Stromal cell of bone marrow (primary cell): Measurements from ENCODE around the gene DVL2.
"Not testable (repeated sequence)": the region's sequence is repeated elsewhere in the genome, so short reads cannot be mapped to it uniquely, and the experiment has no call there.

Source experiments
- DNase-seq: peaks from one replicate; pipeline ENCODE4 v3.0.0-alpha.2; 2012; ENCODE audit warnings: low read depth

Gene DVL2

DNA sequence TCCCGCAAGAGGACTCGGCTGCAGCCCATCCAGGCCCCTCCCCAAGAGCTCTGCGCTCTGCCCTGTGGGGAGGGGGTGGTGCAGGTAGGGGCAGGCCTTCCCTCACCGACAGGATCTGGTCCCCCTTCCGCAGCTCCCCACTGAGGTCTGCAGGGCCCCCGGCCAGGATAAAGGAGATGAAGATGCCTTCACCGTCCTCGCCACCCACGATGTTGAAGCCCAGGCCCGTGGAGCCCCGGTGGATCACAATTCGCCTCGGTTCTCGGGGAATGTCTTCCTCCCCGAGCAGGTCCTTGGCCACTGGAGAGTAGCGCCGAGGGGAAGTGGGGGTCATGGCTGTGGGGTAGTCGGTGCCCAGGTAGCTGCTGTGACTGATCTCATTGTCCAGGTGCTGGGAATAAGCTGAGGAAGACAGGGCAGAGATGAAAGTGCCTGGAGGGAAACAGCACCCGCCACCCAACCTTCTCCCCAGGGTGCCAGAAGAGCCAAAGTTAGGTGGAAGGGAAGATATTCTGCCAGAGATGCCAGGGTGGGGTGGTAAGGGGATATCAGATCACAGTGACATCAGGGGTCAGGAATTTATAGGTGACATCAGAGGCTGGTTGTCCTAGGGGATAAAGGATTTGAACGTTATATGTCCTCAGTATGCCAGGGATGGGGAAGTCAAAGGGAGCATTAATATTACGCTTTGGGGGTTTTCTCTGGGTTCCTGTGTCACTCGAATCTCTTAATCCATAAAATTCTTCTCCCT is 37.5 kb downstream of the DVL2 start:
- no peak for DNase-seq

DNA sequence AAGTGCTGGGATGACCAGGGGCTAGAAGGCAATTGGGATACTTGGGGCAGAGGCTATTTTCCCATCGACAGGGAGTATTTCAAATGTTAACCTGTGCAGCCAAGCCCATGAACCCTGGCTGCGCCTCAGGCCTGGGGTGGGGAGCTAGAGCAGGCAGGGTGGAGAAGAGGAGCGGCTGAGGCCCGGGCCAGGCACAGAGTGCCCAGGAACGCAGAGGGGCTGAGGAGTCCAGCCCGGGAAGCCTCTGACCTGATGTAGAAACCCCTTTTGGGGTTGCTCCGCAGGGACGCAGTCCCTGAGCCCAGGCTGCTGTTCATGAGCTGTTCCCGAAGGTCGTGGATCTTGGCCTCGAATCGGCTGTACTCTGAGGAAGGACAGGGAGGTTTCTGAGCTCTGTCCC is 38.3 kb downstream of the DVL2 start:
- no peak for DNase-seq

DNA sequence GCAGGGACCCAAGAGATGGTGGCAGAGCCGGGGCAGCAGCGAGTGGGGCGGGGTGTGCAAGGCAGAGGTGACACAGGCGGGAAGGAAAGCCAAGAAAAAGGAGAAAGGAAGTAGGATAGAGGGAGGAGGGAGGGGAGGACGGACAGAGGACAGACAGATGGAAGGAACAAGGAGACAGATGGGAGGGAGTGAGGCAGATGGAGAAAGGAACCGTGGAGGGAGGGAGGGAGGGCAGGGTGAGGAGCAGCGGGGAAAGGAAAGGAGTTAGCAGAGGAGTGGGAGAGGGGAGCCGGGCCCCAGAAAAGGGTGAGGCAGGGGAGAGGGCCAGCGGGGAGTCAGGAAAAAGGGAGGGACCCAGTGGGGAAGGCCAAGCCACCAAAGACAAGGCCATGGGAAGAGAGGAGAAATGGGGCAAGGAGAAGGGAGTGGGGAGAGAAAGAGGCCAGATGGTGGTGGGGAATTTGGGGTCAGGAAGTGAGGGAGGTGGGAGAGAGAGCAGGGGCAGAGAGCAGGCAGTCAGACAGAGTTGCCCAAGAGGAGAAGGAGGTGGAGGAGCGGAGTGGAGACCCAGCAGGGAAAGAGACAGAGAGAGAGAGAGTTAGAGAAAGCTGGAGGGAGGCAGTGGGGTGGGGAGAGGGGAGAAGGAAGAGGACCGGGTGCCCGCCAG is 41.9 kb downstream of the DVL2 start:
- DNase-seq = no peak

DNA sequence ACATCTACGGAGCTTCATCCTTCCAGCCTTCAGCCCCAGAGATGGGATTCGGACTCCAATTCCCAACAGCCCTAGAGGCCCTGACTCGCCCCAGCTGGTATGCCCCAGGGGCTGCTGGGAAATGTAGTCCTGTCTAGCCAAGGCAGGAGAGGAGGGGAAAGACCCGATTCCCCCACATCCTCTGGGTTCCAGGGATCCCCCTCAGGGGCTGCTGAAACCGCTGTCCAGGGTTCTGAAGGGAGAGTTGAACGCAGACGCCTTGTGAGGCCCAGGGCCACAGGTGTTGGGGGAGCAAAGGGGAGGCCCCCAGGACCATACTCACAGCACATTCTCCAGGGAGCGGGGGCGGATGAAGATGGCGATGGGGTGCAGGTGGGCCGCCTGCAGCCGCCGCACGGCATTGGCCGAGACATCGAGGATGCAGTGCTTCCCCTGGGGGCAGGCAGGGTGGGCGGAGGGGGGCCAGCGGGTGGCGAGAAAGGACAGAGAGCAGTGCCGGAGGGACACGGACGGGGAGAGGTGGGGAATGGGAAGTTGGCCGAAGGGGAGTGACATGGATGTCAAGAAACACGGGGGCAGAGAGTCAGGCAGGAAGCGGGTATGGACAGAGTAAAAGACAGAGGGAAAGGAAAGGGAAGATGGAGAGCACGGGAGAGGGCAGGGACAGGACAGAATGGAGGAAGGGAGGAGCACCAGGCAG is 42.6 kb downstream of the DVL2 start:
- DNase-seq = no peak

DNA sequence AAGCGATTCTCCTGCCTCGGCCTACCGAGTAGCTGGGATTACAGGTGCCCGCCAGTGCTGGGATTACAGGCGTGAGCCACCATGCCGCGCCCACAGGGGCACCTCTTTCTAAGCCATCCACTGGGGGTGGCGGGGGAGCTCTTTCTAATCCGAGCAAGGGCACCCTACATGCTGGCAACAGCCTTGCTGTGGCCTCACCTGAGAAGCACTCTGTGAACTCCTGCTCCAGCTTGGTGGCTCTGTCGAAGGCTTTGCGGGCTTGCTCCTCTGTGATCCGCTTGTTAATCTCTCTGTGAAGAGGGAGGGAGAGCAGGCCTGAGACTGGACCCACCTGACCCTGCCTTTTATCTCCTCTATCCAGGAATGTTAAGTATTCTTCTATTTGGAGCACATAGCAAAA is 43.2 kb downstream of the DVL2 start:
- DNase-seq = no peak

DNA sequence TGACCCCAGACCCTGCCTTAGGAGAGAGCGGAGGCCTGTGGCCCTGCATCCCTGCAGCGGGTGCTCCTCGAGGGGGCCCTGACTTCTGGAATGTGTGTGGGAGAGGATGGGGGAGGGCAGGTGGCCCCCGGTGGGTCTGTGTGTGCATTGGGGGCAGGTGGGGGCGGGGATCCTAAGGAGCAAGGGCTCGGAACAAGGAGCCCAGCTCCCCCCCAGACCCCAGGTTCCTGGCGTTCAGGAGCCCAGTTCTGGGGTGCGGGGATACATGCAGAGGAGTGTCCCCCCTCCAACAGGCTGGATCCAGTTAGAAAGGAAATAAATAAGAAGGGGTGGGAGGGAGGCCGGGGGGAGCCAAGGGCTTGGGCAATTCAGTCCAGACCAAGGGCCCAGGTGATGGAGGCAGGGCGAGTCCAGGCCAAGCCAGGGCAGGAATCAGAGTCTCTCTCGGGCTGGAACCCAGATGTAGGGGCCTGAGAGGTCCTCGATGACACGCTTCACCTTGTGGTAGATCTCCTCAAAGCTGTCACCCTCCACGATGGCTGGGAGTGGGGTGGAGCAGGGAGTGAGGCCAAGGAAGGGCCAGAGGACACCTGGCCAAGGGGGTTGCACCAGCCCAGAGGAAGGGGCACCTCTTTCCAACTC is 43.9 kb downstream of the DVL2 start:
- no peak for DNase-seq

DNA sequence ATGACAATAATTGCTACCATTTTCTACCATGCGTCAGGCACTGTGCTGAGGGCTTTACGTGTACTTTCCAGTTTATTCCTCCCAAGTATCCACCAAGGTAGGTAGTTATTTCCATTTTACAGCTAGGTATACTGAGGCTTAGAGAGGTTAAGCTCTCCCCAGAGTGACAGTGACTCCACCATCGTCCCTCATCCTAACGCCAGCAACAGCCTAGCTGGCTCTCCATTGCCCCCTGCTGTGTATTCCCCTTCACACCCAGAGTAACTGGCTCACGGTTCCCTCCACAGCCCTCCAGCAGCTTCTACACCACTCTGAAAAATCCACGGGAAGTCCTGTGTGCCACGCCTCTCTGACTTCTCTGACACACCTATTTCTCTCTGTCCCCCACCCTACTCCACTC is 48.1 kb downstream of the DVL2 start:
- DNase-seq = no peak

DNA sequence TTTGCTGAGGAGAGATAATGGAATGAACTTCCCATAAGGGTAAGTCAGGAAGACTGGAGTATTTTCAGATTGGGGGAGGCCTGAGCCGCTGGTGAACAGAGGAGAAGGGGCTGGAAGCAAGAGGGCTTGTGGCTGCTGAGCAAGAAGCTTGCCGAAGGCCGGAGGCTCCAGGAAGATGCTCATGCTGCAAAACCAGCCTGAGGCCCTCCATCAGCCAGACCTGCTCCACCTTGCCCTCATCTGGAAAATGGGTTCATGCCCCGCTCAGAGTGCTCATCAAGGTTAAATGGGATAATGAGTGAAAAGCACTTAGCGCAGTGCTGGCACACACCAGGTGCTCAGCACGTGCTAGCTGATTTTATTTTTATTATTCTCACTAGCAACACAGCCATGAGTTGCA is 49.7 kb downstream of the DVL2 start:
- no peak for DNase-seq

DNA sequence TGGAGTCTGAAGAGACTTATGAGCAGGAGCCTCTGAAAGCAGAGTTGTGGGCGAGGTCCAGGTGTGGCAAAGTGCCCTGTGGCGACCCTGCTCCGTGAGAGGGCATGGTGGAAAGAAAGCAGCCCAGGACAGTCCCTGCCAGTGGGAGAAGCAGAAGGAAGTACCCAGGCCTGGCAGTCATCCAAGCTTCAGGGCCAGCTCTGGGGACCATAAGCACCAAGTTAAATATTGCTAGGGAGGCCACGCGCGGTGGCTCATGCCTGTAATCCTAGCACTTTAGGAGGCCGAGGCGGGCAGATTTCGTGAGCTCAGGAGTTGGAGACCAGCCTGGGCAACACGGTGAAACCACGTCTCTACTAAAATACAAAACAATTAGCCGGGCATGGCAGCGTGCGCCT is 50.2 kb downstream of the DVL2 start:
- no peak for DNase-seq

DNA sequence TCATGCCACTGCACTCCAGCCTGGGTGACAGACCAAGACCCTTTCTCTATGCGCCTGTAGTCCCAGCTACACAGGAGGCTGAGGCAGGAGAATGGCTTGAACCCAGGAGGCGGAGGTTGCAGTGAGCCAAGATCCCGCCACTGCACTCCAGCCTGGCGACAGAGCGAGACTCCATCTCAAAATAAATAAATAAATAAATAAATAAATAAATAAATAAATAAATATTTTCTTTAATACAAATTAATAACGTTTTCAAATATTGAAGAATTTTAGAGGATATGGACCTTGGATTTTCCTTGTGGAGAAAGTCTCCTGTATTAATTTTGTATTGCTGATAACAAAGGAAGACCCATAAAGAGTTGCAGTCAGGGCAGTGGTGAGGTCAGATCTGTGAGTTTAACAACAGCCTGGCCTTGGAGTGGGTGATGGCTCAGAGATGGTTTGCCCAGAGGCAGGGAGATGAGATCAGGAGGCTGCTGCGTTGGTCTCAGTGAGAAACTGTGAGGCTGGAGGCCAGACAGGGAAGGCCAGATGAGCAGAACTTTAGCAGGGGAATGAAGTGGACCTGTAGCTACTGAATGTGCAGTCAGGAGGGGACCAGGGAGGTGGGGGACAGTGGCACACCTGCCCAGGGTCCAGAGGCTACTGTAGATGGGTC is 50.8 kb downstream of the DVL2 start:
- no peak for DNase-seq

DNA sequence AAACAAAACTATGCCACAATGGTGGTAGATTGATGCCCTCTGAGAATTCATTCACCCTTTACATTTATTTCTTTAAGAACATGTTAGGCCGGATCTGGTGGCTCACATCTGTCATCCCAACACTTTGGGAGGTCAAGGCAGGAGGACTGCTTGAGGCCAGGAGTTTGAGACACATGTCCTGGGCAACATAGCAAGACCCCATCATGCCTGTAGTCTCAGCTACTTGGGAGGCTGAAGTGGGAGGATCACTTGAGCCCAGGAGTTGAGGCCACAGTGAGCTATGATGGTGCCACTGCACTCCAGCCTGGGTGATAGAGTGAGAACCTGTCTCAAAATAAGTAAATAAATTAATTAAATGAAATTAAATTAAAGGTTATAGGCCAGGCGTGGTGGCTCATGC is 52.2 kb downstream of the DVL2 start:
- not testable (repeated sequence) for DNase-seq

DNA sequence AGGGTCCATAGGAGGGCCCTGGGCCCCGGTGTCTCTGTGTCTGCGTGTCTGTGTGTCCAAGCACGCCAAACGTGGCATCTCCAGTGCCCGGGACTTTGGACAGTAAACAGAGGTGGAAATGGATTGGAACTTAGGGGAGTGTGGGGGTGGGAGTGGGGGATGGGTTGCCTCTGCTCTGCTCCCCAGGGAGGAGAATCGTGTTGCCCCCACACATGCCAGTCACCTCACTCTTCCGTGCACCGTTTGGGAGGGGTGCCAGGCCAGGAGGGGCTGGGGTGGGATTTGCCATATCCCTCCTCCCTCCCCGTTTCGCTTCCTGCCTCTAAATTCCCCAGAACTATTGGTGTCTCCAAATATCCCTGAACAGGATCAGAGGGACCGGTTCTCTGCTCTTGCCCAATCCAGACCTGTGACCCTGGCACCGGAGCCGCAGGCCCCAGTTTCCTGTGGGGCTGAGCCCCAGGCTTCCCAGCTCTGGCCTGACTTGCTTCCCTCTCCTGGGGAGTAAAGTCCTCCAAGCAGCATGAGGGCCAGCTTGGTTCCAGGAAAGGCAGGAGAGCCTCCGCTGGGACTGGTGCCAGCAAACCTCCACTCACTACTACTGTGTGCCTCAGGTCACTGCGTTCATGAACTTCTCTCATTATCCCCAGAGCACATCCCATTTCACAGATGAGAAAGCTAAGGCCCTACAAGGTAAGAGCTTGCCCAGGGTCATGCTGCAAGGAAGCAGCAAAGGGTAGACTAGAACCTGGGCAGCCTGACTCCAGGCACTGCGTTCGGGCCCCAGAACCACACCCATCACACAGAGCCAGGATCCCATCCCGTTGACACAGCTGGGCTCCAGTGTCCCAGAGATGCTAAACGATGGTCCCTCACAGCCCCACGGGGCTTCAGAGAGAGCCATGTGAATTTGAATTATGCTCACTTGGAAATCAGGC is 54.7 kb downstream of the DVL2 start, which contains the start of gene ASGR1:
Gene ASGR1, minus strand, starts transcription at position 54 of the 938 bp plus-strand sequence. CDS start 807 bp downstream, outside the sequence.
- DNase-seq = no peak

DNA sequence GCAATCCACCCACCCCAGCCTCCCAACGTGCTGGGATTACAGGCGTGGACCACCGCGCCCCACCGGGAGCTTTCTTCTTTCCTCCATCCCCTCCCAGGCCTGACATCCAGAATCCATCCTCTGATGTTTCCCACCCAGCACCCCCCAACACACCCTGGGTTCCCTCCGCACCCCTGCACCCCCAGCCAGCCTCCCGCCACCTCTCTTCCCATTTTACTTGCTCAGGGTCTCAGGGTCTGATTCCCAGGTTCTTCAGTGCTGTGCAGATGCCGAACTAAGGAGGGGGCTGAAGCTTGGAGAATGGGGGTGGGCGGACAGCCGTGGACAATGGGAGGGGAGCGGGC is 55.4 kb downstream of the DVL2 start:
- DNase-seq = no peak

DNA sequence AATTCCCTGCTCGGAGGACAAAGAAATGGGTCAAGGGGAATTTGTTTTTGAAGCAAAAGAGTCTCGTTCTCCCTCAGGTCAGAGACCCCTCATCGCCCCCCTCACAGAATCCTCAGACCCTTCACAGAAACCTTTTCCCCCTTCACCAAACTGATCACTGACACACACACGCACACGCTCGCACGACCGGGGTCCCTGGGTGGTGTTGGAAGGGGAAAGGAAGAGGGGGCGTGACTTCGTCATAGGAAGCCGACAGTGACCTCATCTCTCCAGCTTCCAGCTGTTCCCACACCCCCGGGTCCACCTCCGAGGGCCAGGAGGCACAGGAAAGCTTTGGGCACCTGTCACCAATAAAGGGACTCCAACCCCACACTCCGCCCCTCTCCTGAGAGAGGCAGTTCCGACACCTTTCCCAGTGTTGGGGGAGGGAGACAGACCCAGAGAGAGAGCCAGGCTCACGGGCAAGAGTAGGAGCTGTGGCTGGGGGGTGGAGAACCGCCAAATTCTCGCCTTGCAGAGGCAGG is 56.3 kb downstream of the DVL2 start:
- no peak for DNase-seq

DNA sequence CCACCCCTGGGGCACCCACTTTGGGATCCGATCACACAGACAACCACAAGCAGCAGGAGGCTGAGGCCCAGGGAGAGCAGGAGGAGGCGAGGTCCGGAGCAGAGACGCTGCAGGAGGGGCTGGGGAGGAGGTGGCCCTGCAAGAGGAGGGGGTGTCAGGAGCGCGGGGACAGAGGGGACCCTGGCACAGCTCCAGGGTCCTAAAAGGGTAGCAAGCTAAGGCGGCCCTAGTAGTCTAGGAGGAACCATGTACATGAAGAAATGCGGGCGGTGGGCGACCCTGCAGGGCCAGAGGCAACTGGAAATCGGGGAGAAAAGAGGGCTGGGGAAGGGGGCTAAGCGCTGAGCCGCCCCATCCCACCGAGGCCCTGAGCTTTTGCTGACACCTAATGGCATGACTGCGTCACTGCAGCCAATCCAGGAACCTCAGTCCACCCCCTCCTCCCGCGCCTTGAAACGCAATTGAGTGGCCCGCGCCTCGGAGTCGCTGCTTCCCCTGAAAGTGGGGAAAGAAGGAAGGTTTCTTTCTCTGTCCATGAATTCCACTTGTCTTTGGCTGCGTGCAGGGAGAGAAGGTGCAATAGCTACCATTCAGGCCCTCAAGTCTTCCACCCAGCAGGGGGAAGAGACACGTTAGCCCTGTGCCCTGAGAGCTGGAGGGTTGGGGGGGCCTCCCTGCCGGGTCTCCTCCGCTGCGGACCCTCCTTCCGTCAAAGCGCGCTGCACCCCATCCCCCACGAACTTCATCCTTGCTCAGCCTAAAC is 56.9 kb downstream of the DVL2 start:
- no peak for DNase-seq

DNA sequence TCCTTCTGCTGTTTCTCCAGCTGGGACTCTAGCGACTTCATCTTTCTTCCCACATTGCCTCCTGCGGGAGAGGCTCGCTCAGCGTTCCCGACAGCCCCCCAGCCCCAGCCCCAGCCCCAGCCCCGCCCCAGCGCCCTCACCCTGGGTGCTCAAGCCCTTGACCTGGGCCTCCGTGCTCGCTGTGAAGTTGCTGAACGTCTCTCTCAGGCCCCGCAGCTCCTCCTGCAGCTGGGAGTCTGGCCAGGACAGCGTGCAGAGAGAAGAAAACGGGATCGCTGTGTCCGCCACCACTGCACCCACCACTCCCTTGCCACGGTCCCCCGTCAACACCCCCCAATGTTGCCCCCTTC is 57.5 kb downstream of the DVL2 start:
- no peak for DNase-seq

DNA sequence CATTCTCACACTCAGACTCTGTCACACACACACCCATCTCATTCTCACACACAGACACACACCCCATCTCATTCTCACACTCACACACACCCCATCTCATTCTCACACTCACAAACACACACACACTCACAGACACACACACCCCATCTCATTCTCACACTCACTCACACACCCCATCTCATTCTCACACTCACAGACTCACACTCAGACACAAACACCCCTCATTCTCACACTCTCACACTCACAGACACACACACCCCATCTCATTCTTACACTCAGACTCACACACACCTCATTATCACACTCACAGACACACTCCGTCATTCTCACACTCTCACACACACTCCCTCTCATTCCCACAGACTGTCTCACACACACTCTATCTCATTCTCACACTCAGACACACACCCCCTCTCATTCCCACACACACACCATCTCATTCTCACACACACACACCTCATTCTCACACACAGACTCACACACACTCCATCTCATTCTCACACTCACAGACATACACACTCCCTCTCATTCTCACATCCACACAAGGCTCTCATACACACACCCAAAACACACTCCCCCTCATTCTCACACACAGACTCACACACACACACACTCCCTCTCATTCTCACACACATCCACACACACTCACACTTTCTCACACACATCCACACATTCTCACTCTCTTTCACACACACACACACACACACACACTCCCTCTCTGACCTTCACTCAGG is 58.0 kb downstream of the DVL2 start:
- DNase-seq = no peak
